ENCODE measurements around the gene PITPNC1.

GRCh38 chr17:67481808-67482207 lies 104.7 kb downstream of the PITPNC1 start:
- no peak for TF ChIP-seq CTCF (IDR thresholded peaks at IDR 0.05)
- TF ChIP-seq POLR2AphosphoS5 (IDR thresholded peaks at IDR 0.05) = no peak
- no peak for TF ChIP-seq POLR2A (IDR thresholded peaks at IDR 0.05)

All from breast epithelium (tissue), 3 donors.